ENCODE measurements around the gene MMS19. TPM values are rescaled to one million over a fixed set of nuclear protein-coding genes. Genes with fewer than 3 reads are reported as not detected.

Gene MMS19
- total and polyA plus RNA-seq, 2 donors from 2014 or later = 49.7 to 56.1 TPM

DNA sequence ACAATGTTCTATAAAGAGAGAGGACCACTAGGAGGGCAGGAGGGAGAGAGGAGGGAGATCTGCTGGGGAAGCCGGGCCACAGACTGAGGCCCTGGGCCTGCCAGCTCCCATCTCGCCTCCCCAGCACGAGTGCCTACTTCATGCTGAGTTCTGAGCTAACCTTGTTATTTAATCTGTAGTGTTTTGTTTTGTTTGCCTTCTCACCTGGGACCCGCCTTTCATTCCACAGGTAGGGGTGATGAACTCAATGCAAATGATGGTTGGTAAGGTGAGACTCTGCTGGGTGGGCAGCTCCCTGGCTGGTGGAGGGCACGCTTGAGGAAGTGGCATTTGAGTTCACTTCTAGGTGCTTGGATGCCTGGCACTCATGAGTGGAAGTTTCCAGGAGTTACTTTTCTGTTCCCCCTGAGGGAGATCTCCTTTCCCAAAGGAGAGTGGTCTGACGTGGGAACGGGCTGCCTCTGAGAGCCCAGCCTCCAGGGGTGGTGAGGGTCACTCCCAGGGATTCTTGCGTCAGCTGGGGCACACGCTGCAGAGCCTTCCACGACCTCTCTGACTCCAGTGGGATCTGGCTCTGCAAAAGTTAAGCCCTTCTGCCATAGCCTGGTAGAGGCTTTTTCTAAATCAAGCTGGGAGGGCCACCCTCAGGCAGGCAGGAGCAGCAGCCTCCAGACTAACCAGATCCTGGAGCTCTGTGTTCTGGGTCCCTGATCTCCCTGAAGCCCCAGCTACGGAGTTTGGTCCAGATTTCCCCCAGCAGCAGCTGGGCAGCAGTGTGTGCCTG, 22.9 kb upstream of the MMS19 start:
- FAIRE-seq = no peak
- Histone ChIP-seq H3K27me3 (ENCODE audit: control insufficient read depth, insufficient read depth, low read length) (no peaks in the 10 kb centered on the region), H3K36me3 (ENCODE audit: control insufficient read depth in 2 of 3, insufficient read depth in 3 of 3, low read length in 3 of 3) (no peaks in the 10 kb centered on the region), H3K27ac (ENCODE audit: low read depth in 2 of 2, low read length in 2 of 2) (peak overlapping the region; percentile 73 to 79), H3K4me3 (ENCODE audit: low read length in 3 of 3) (no peak overlapping the region), H3K9me3 (ENCODE audit: control insufficient read depth in 2 of 3, insufficient read depth in 1 of 3, low read length in 3 of 3) (no peaks in the 10 kb centered on the region), H3K9ac (ENCODE audit: low read length in 3 of 3) (peak overlapping the region in 1 of 3 donors; percentile 22), H3K4me1 (ENCODE audit: control insufficient read depth in 2 of 3, insufficient read depth in 2 of 3, low read depth in 1 of 3, low read length in 3 of 3) (peaks cover 6 to 27% (median 10%) of the 10 kb centered on the region in 3 donors)
- DNase-seq = peak in 3 of 5 donors; percentile 64 to 81 (median 69)
- TF ChIP-seq, protein P1, sequence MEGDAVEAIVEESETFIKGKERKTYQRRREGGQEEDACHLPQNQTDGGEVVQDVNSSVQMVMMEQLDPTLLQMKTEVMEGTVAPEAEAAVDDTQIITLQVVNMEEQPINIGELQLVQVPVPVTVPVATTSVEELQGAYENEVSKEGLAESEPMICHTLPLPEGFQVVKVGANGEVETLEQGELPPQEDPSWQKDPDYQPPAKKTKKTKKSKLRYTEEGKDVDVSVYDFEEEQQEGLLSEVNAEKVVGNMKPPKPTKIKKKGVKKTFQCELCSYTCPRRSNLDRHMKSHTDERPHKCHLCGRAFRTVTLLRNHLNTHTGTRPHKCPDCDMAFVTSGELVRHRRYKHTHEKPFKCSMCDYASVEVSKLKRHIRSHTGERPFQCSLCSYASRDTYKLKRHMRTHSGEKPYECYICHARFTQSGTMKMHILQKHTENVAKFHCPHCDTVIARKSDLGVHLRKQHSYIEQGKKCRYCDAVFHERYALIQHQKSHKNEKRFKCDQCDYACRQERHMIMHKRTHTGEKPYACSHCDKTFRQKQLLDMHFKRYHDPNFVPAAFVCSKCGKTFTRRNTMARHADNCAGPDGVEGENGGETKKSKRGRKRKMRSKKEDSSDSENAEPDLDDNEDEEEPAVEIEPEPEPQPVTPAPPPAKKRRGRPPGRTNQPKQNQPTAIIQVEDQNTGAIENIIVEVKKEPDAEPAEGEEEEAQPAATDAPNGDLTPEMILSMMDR (IDR thresholded peaks at IDR 0.05; ENCODE audit: borderline replicate concordance, extremely low read depth, insufficient read depth) = no peak
- intact Hi-C loops (cut with DNase I) = no loop called here

DNA sequence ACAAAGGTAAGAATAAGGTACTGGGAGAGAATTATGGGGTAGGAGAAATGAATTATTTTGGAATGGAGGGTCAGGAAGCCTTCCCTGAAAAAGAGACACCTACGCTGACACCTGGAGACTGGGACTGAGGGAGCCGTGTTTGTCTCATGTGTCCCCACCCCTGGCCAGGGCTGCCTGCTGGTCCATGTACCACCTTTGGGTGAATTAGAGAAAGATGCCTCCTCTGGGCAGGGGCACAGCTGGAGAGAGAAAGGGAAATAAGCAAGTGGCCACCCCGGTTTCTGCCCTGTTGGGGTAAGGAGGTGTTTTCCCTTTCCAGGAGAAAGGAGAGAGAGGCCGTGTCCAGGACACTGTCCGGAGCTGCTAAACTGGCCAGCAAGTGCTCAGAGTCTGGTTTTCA, 22.3 kb upstream of the MMS19 start:
- Histone ChIP-seq H3K4me1 (ENCODE audit: control insufficient read depth in 2 of 3, insufficient read depth in 2 of 3, low read depth in 1 of 3, low read length in 3 of 3) (peaks cover 6 to 27% (median 10%) of the 10 kb centered on the region in 3 donors), H3K36me3 (ENCODE audit: control insufficient read depth in 2 of 3, insufficient read depth in 3 of 3, low read length in 3 of 3) (no peaks in the 10 kb centered on the region), H3K27ac (ENCODE audit: low read depth in 2 of 2, low read length in 2 of 2) (peak overlapping the region; percentile 73 to 79), H3K27me3 (ENCODE audit: control insufficient read depth, insufficient read depth, low read length) (no peaks in the 10 kb centered on the region), H3K9ac (ENCODE audit: low read length in 3 of 3) (peak overlapping the region in 1 of 3 donors; percentile 22), H3K4me3 (ENCODE audit: low read length in 3 of 3) (no peak overlapping the region), H3K9me3 (ENCODE audit: control insufficient read depth in 2 of 3, insufficient read depth in 1 of 3, low read length in 3 of 3) (no peaks in the 10 kb centered on the region)
- DNase-seq (no peak), FAIRE-seq (no peak)
- intact Hi-C loops (cut with DNase I) = no loop called here
- TF ChIP-seq, protein P1 (IDR thresholded peaks at IDR 0.05; ENCODE audit: borderline replicate concordance, extremely low read depth, insufficient read depth) = no peak

DNA sequence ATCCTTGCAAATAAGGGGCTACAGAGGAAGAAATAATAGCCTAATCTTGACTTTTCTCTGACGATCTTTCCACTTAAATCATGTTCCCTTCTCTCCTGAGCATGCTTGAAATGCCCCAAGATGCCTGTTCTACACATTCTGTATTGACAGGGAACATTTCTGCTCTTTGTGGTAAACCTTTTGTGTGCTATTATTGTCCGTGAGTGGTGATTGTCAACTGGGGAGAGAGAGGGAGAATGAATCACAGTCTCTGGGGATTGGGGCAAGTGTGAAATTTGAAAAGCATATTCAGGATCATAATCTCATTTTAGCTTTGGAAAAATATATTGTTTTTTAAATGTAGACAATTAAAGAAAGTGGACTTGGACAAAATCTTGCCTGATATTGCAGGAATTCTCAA, 21.1 kb upstream of the MMS19 start:
- TF ChIP-seq, protein P1 (IDR thresholded peaks at IDR 0.05; ENCODE audit: borderline replicate concordance, extremely low read depth, insufficient read depth) = no peak
- Histone ChIP-seq H3K36me3 (ENCODE audit: control insufficient read depth in 2 of 3, insufficient read depth in 3 of 3, low read length in 3 of 3) (no peaks in the 10 kb centered on the region), H3K4me1 (ENCODE audit: control insufficient read depth in 2 of 3, insufficient read depth in 2 of 3, low read depth in 1 of 3, low read length in 3 of 3) (peaks cover 6 to 27% (median 13%) of the 10 kb centered on the region in 3 donors), H3K9ac (ENCODE audit: low read length in 3 of 3) (no peak overlapping the region), H3K27me3 (ENCODE audit: control insufficient read depth, insufficient read depth, low read length) (no peaks in the 10 kb centered on the region), H3K27ac (ENCODE audit: low read depth in 2 of 2, low read length in 2 of 2) (no peak overlapping the region), H3K4me3 (ENCODE audit: low read length in 3 of 3) (no peak overlapping the region), H3K9me3 (ENCODE audit: control insufficient read depth in 2 of 3, insufficient read depth in 1 of 3, low read length in 3 of 3) (no peaks in the 10 kb centered on the region)
- intact Hi-C loops (cut with DNase I) = no loop called here
- no peak for FAIRE-seq
- DNase-seq = no peak
